Right lobe of liver (tissue), 4 donors: ENCODE results near the gene RAB5B.
A peak's percentile ranks its signal among the peaks of the same experiment; 100 is the strongest.

Experiments
- CTCF ChIP-seq, 4 donors: fragments of 200-600 bp in 3 of 4; fragments of 450-650 bp in 1 of 4; IDR thresholded peaks; one replicate each; pipeline versions ENCODE4 v1.5.1 to v1.8.0; 2016 to 2022; ENCODE audit warnings: antibody characterized with exemption in 4 of 4, mild to moderate bottlenecking in 2 of 4
- POLR2A ChIP-seq: fragments of 450-650 bp; IDR thresholded peaks from one replicate; pipeline ENCODE4 v1.6.1; 2017; ENCODE audit warnings: antibody characterized with exemption, mild to moderate bottlenecking
- donor health status: DM: no; HTN: no; CAD: no.
- donor health status: DM: no; HTN: no; CAD: no.
- donor health status: DM: no; HTN: yes; CAD: no.

GRCh38 chr12:56040963-56041551 is 67.2 kb downstream of the RAB5B start:
- TF ChIP-seq CTCF (IDR thresholded peaks at IDR 0.05) (peak in 1 of 4 donors; percentile 23), POLR2A (no peak)
